BJ (cell line): ENCODE measurements around the gene CILP. TPM values are rescaled to one million over a fixed set of nuclear protein-coding genes. Genes with fewer than 3 reads are reported as not detected.
"Not testable (repeated sequence)": the region's sequence is repeated elsewhere in the genome, so short reads cannot be mapped to it uniquely, and the experiment has no call there.

ENCODE experiments used
- CTCF ChIA-PET: fragments of 350-600 bp; formaldehyde crosslinking; extraction: SDS; loops from one replicate; lab custom pipeline; 2021; ENCODE audit warnings: antibody characterized with exemption, inconsistent platforms; lab: Yijun Ruan, JAX
- POLR2A ChIA-PET: fragments of 300-600 bp; sonication (Branson Sonifier 250); formaldehyde crosslinking; extraction: SDS; loops from one replicate; lab custom pipeline; 2021; ENCODE audit warnings: antibody characterized with exemption; lab: Charles Lee
- DNase-seq: peaks from one replicate; pipeline ENCODE4 v3.0.0-alpha.2; 2011; ENCODE audit warnings: low read depth
- H3K27me3 ChIP-seq: 2 replicates; pipeline ENCODE4 v1.6.0; 2011; ENCODE audit warnings: low read length; ENCODE audit not compliant: control insufficient read depth, insufficient read depth
- H3K36me3 ChIP-seq: 2 replicates; pipeline ENCODE4 v1.5.1; 2011; ENCODE audit warnings: low read length; ENCODE audit not compliant: control insufficient read depth, insufficient read depth
- H3K4me3 ChIP-seq: 2 replicates; pipeline ENCODE4 v1.5.1; 2011; ENCODE audit warnings: low read depth, mild to moderate bottlenecking, control low read depth, low read length
- polyA plus RNA-seq: library from polyadenylated mRNA; depleted of rRNA; stranded (reverse); fragments of >200 nt; gene quantifications from 2 replicates; pipeline ENCODE4 v1.2.3, GENCODE V29; 2011
- TF ChIP-seq, protein P1 (sequence below): IDR thresholded peaks from 2 replicates; pipeline ENCODE4 v1.5.1; 2011; ENCODE audit warnings: low read depth, mild to moderate bottlenecking, control low read depth, inconsistent platforms, low read length, moderate library complexity; ENCODE audit not compliant: insufficient read depth

CILP gene
- polyA plus RNA-seq, 1 experiment, result 0.09 TPM

DNA sequence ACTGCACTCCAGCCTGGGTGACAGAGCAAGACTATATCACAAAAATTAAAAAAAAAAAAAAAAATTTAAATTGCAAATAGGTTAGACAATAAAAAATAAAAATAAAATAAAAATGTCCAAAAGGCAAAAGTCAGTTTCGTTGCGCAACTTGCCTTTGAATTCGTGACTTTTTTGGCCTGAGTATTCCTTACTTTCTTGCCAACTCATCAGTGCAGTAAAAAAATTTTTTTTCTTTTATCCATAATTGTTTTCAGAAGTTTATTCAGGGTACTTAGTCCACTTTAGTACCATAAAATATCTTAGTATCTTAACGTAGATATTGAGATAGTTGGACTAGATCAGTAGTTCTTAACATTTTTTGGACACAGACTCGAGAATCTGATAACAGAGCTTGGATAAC, 22.4 kb upstream of the CILP start:
- TF ChIP-seq, protein P1, sequence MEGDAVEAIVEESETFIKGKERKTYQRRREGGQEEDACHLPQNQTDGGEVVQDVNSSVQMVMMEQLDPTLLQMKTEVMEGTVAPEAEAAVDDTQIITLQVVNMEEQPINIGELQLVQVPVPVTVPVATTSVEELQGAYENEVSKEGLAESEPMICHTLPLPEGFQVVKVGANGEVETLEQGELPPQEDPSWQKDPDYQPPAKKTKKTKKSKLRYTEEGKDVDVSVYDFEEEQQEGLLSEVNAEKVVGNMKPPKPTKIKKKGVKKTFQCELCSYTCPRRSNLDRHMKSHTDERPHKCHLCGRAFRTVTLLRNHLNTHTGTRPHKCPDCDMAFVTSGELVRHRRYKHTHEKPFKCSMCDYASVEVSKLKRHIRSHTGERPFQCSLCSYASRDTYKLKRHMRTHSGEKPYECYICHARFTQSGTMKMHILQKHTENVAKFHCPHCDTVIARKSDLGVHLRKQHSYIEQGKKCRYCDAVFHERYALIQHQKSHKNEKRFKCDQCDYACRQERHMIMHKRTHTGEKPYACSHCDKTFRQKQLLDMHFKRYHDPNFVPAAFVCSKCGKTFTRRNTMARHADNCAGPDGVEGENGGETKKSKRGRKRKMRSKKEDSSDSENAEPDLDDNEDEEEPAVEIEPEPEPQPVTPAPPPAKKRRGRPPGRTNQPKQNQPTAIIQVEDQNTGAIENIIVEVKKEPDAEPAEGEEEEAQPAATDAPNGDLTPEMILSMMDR, result no peak
- no peak for DNase-seq
- Histone ChIP-seq H3K36me3 (no peaks in the 10 kb centered on the region), H3K4me3 (no peak overlapping the region), H3K27me3 (no peaks in the 10 kb centered on the region)
- ChIA-PET CTCF (interaction anchor here (1.0 to 1.5 kb wide), 2 partner anchors 11 to 41 kb away, joined by 4 read pairs; no protein-coding TSS in a partner anchor), POLR2A (no interaction called here)

DNA sequence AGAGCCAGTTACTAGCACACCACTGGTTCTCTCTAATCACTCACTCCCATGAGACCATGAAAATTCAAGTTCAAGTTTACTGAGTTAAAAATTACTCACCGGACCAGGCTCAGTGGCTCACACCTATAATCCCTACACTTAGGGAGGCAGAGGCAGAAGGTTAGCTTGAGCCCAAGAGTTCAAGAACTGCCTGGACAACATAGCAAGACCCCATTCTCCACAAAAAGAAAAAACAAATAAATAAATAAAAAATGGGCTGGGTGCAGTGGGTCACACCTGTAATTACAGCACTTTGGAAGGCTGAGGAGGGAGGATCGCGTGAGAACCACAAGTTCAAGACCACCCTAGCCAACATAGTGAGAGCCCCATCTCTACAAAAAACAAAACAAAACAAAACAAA, 21.2 kb upstream of the CILP start:
- DNase-seq, result no peak
- no peak overlapping the region for H3K4me3 ChIP-seq
- TF ChIP-seq, protein P1, result no peak
- no peaks in the 10 kb centered on the region for H3K27me3 ChIP-seq
- ChIA-PET CTCF (interaction anchor here (1.2 kb wide), 2 partner anchors 14 to 21 kb away, joined by 3 read pairs; no protein-coding TSS in a partner anchor), POLR2A (no interaction called here)
- no peaks in the 10 kb centered on the region for H3K36me3 ChIP-seq

DNA sequence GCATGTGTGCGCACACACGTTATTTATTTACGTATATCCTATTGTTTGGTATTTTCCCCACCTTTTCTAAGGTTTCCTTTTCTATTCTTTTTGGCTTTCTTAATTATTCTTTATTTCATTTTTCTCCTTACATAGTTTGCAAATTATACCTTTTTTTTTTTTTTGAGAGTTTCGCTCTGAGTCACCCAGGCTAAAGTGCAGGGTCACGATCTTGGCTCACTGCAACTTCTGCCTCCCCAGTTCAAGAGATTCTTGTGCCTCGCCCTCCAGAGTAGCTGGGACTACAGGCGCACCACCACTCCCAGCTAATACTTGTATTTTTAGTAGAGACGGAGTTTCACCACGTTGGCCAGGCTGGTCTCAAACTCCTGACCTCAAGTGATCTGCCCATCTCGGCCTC, 20.0 kb upstream of the CILP start:
- Histone ChIP-seq H3K27me3 (no peaks in the 10 kb centered on the region), H3K36me3 (no peaks in the 10 kb centered on the region), H3K4me3 (no peak overlapping the region)
- TF ChIP-seq, protein P1, result no peak
- no peak for DNase-seq
- ChIA-PET CTCF (interaction anchor here (0.6 to 1.2 kb wide), 3 partner anchors 16 to 197 kb away, joined by 3 read pairs; no protein-coding TSS in a partner anchor), POLR2A (no interaction called here)

DNA sequence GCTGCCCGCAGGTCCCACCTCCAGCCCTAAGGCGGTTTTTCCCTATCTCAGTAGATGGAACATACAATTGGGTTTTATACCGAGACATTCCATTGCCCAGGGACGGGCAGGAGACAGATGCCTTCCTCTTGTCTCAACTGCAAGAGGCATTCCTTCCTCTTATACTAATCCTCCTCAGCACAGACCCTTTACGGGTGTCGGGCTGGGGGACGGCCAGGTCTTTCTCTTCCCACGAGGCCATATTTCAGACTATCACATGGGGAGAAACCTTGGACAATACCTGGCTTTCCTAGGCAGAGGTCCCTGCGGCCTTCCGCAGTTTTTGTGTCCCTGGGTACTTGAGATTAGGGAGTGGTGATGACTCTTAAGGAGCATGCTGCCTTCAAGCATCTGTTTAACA, 15.6 kb upstream of the CILP start:
- H3K27me3 ChIP-seq, H3K4me3 ChIP-seq, CTCF ChIA-PET, DNase-seq, POLR2A ChIA-PET, H3K36me3 ChIP-seq: not testable (repeated sequence)

DNA sequence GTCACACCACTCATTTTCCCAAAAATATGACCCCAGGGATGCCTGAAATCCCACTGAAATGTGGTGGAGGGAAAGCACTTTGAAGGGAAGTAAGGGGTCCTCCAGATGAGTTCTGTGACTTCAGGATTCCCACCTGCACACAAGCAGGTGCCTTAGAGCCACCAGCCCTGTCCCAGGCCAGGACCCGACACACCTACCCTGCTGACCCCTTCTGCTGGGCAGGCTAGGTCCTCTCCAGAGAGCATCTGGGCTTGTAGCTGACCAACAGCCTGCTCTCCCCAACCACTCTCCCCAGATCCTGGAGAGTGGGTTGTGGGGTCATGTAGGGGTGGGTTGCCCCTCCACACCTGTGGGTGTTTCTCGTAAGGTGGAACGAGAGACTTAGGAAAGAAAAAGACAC, 14.9 kb upstream of the CILP start:
- ChIA-PET CTCF (interaction anchor here (1.0 to 1.7 kb wide), 2 partner anchors 11 to 12 kb away, joined by 3 read pairs; no protein-coding TSS in a partner anchor), POLR2A (no interaction called here)
- TF ChIP-seq, protein P1, result no peak
- Histone ChIP-seq H3K27me3 (peaks cover 4% of the 10 kb centered on the region; the same call in 1 of the 2 replicates), H3K4me3 (no peak overlapping the region), H3K36me3 (no peaks in the 10 kb centered on the region)
- no peak for DNase-seq

DNA sequence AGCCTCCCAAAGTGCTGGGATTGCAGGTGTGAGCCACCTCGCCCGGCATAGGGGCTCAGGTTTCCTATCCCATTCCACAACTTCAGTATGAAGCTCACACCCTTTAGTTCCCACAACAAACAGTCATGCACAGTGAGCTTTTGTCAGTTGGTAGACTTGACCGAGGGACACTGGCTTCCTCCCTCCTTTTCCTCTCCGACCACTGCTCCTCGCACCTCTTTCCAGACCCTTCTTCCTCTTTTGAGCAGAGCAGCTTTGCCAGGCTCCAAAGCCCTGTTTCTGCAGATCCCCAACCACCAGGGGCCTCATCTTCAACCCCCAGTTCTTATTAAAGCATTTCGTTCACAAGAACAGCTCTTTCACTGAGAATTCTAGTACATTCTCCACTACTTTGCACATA, 12.7 kb upstream of the CILP start:
- POLR2A ChIA-PET, result no interaction called here
- Histone ChIP-seq H3K36me3 (no peaks in the 10 kb centered on the region), H3K4me3 (no peak overlapping the region), H3K27me3 (peaks cover 4% of the 10 kb centered on the region; the same call in 1 of the 2 replicates)
- CTCF ChIA-PET, result interaction anchor here (1.4 kb wide), 1 partner anchor 8 kb away, joined by 3 read pairs; no protein-coding TSS in a partner anchor
- no peak for DNase-seq
- TF ChIP-seq, protein P1, result no peak
